Neural progenitor cell (in vitro differentiated cells): ENCODE data around the gene NWD2. TPM values are rescaled to one million over a fixed set of nuclear protein-coding genes. Genes with fewer than 3 reads are reported as not detected.

Experiments used
- DNase-seq: peaks from one replicate; pipeline ENCODE4 v3.0.0-alpha.2; 2016; ENCODE audit warnings: low spot score
- H2AFZ ChIP-seq: fragments of 200-600 bp; sonication (generic); replicated peaks from 2 replicates; pipeline ENCODE4 v1.6.1; 2016; ENCODE audit warnings: antibody characterized with exemption
- H3F3A ChIP-seq: fragments of 200-600 bp; sonication (generic); 2 replicates; pipeline ENCODE4 v1.6.1; 2016; ENCODE audit warnings: antibody characterized with exemption, low read depth
- H3K27ac ChIP-seq: fragments of 200-600 bp; sonication (generic); 2 replicates; pipeline ENCODE4 v1.5.1; 2016; ENCODE audit warnings: mild to moderate bottlenecking
- H3K27me3 ChIP-seq: fragments of 200-600 bp; sonication (generic); 2 replicates; pipeline ENCODE4 v1.6.1; 2016; ENCODE audit warnings: mild to moderate bottlenecking, moderate library complexity
- H3K36me3 ChIP-seq: fragments of 200-600 bp; sonication (generic); 2 replicates; pipeline ENCODE4 v1.5.1; 2016
- H3K4me1 ChIP-seq: fragments of 200-600 bp; sonication (generic); 2 replicates; pipeline ENCODE4 v1.6.1; 2016; ENCODE audit warnings: mixed run types
- H3K4me2 ChIP-seq: fragments of 200-600 bp; sonication (generic); 2 replicates; pipeline ENCODE4 v1.6.1; 2016
- H3K4me3 ChIP-seq: fragments of 200-600 bp; sonication (generic); 2 replicates; pipeline ENCODE4 v1.5.1; 2016
- H3K79me2 ChIP-seq: fragments of 200-600 bp; sonication (generic); 2 replicates; pipeline ENCODE4 v1.6.1; 2016; ENCODE audit warnings: low read depth
- H3K9ac ChIP-seq: fragments of 200-600 bp; sonication (generic); 2 replicates; pipeline ENCODE4 v1.6.1; 2016
- H3K9me3 ChIP-seq: fragments of 200-600 bp; sonication (generic); 2 replicates; pipeline ENCODE4 v1.5.1; 2016; ENCODE audit warnings: low read depth
- H4K20me1 ChIP-seq: fragments of 200-600 bp; sonication (generic); 2 replicates; pipeline ENCODE4 v1.6.1; 2016; ENCODE audit warnings: low read depth
- H3K27ac Mint-ChIP-seq: 3 replicates; pipeline ENCODE4 v1.8.0; 2021; ENCODE audit warnings: mixed read lengths
- H3K27me3 Mint-ChIP-seq: 2 replicates; pipeline ENCODE4 v1.8.0; 2022; ENCODE audit warnings: low read depth, mild to moderate bottlenecking, inconsistent platforms, moderate library complexity, mixed read lengths; ENCODE audit not compliant: insufficient read depth
- H3K36me3 Mint-ChIP-seq: 3 replicates; pipeline ENCODE4 v1.8.0; 2021; ENCODE audit warnings: mixed read lengths
- H3K4me1 Mint-ChIP-seq: 3 replicates; pipeline ENCODE4 v1.8.0; 2021; ENCODE audit warnings: mixed read lengths
- H3K4me3 Mint-ChIP-seq: 3 replicates; pipeline ENCODE4 v1.8.0; 2021; ENCODE audit warnings: mild to moderate bottlenecking, moderate library complexity, mixed read lengths
- H3K9me3 Mint-ChIP-seq: 3 replicates; pipeline ENCODE4 v1.8.0; 2020; ENCODE audit warnings: mixed read lengths
- EZH2 ChIP-seq: fragments of 200-600 bp; sonication (generic); IDR thresholded peaks from 2 replicates; pipeline ENCODE4 v1.6.1; 2017; ENCODE audit warnings: antibody characterized with exemption, mild to moderate bottlenecking, moderate library complexity
- EZH2phosphoT487 ChIP-seq: fragments of 200-600 bp; sonication (generic); IDR thresholded peaks from 2 replicates; pipeline ENCODE4 v1.6.1; 2017; ENCODE audit warnings: antibody characterized with exemption
- total RNA-seq: library from RNA; depleted of rRNA; stranded (reverse); fragments of >200 nt; gene quantifications from 2 replicates; pipeline ENCODE4 v1.2.3, GENCODE V29; 2015; ENCODE audit warnings: low replicate concordance
- TF ChIP-seq, protein P1 (sequence below): fragments of 200-600 bp; sonication (generic); IDR thresholded peaks from 2 replicates; pipeline ENCODE4 v1.5.1; 2017; ENCODE audit warnings: antibody characterized with exemption, mild to moderate bottlenecking

The NWD2 gene
- total RNA-seq, 1 donor from 2014 or later = not detected

DNA sequence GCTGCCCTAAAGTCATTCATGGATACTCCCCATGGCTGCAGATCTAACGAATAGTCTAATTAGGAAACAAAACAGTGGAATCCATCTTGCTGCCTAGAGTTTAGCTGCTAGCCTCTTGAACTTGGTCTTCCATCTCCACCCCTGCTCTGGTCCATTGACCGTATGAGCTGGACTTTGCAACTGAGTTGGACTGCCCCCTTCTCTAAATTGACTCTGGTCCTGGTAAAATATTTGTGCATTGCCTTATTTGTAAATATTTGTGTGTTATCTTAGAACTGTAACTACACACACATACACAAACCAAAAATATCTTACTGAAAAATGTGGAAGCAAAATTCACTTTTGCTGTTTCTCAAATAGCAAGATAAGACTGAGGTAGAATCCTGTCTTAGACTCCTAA lies 181.3 kb downstream of the NWD2 start:
- Mint-ChIP-seq H3K9me3 (no peaks in the 10 kb centered on the region), H3K4me3 (no peak overlapping the region), H3K36me3 (no peaks in the 10 kb centered on the region), H3K4me1 (no peaks in the 10 kb centered on the region), H3K27me3 (no peaks in the 10 kb centered on the region), H3K27ac (no peak overlapping the region)
- Histone ChIP-seq H3K4me2 (no peak overlapping the region), H3K79me2 (no peaks in the 10 kb centered on the region), H3K4me1 (no peaks in the 10 kb centered on the region), H3K27me3 (no peaks in the 10 kb centered on the region), H3K4me3 (no peak overlapping the region), H3K36me3 (no peaks in the 10 kb centered on the region), H3F3A (no peaks in the 10 kb centered on the region), H3K27ac (no peak overlapping the region), H3K9me3 (no peaks in the 10 kb centered on the region), H4K20me1 (no peaks in the 10 kb centered on the region), H2AFZ (no peak overlapping the region), H3K9ac (no peak overlapping the region)
- no peak for TF ChIP-seq EZH2
- no peak for TF ChIP-seq EZH2phosphoT487
- TF ChIP-seq, protein P1, sequence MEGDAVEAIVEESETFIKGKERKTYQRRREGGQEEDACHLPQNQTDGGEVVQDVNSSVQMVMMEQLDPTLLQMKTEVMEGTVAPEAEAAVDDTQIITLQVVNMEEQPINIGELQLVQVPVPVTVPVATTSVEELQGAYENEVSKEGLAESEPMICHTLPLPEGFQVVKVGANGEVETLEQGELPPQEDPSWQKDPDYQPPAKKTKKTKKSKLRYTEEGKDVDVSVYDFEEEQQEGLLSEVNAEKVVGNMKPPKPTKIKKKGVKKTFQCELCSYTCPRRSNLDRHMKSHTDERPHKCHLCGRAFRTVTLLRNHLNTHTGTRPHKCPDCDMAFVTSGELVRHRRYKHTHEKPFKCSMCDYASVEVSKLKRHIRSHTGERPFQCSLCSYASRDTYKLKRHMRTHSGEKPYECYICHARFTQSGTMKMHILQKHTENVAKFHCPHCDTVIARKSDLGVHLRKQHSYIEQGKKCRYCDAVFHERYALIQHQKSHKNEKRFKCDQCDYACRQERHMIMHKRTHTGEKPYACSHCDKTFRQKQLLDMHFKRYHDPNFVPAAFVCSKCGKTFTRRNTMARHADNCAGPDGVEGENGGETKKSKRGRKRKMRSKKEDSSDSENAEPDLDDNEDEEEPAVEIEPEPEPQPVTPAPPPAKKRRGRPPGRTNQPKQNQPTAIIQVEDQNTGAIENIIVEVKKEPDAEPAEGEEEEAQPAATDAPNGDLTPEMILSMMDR = no peak
- DNase-seq = no peak

DNA sequence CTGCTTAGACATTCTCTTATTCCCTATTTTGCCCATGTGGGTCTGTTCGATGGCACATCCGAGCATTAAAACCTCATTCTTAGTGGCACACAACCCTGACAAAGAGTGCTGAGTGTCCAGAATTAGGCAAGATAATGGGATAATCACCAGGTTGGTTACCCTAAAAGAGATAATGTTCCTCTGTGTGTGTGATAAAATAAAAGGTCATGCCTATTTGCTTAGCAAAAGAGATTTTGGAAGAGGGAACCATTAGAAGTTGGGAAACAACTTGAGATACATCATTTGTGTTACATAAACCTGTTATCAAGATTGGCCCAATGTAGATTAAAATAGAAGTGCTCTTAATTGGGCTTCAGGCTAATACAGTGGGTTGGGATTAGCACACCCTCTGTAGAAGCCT lies 182.7 kb downstream of the NWD2 start:
- H3K4me3 ChIP-seq = no peak overlapping the region
- H3K4me2 ChIP-seq = no peak overlapping the region
- no peak overlapping the region for H3K27ac Mint-ChIP-seq
- H3K9me3 Mint-ChIP-seq = no peaks in the 10 kb centered on the region
- no peaks in the 10 kb centered on the region for H3F3A ChIP-seq
- no peak for DNase-seq
- no peaks in the 10 kb centered on the region for H3K27me3 Mint-ChIP-seq
- H3K79me2 ChIP-seq = no peaks in the 10 kb centered on the region
- no peak overlapping the region for H3K9ac ChIP-seq
- H3K4me3 Mint-ChIP-seq = no peak overlapping the region
- H3K4me1 ChIP-seq = no peaks in the 10 kb centered on the region
- no peaks in the 10 kb centered on the region for H3K36me3 Mint-ChIP-seq
- no peaks in the 10 kb centered on the region for H3K36me3 ChIP-seq
- TF ChIP-seq EZH2phosphoT487 (no peak), EZH2 (no peak)
- TF ChIP-seq, protein P1 = no peak
- no peaks in the 10 kb centered on the region for H4K20me1 ChIP-seq
- H3K9me3 ChIP-seq = no peaks in the 10 kb centered on the region
- H3K27me3 ChIP-seq = no peaks in the 10 kb centered on the region
- no peak overlapping the region for H3K27ac ChIP-seq
- no peaks in the 10 kb centered on the region for H3K4me1 Mint-ChIP-seq
- H2AFZ ChIP-seq = no peak overlapping the region

DNA sequence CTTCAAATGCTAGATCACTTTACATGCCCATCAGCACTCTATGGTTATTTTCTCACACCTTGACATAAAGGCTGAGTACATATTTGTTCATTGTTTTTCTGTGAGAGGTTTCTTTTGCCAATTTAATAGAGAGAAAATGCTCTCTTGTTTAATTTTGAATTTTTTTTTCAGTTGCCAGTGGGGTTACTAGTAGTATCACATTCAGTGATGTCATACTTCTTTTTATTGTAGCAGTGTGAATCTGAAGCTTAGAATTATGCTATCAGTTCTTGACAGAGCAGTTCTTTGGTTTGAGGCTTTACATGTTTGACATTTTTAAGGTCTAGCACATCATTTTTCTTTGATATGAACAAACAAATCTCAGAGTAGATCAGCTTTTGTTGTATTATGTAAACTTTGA lies 185.4 kb downstream of the NWD2 start:
- Mint-ChIP-seq H3K27me3 (no peaks in the 10 kb centered on the region), H3K27ac (no peak overlapping the region), H3K9me3 (no peaks in the 10 kb centered on the region), H3K4me3 (no peak overlapping the region), H3K36me3 (no peaks in the 10 kb centered on the region), H3K4me1 (no peaks in the 10 kb centered on the region)
- Histone ChIP-seq H4K20me1 (no peaks in the 10 kb centered on the region), H2AFZ (no peak overlapping the region), H3K4me3 (no peak overlapping the region), H3F3A (no peaks in the 10 kb centered on the region), H3K9me3 (no peaks in the 10 kb centered on the region), H3K9ac (no peak overlapping the region), H3K79me2 (no peaks in the 10 kb centered on the region), H3K4me1 (no peaks in the 10 kb centered on the region), H3K36me3 (no peaks in the 10 kb centered on the region), H3K27ac (no peak overlapping the region), H3K27me3 (no peaks in the 10 kb centered on the region), H3K4me2 (no peak overlapping the region)
- no peak for TF ChIP-seq EZH2phosphoT487
- TF ChIP-seq EZH2 = no peak
- TF ChIP-seq, protein P1 = no peak
- DNase-seq = no peak
